GM19372 (cell line): ENCODE results near the gene BORCS6.
A peak's percentile ranks its signal among the peaks of the same experiment; 100 is the strongest.

Experiments
- ATAC-seq: cut with Tn5 transposase; IDR thresholded peaks from one replicate; pipeline ENCODE4 v1.9.1; 2021; ENCODE audit warnings: mild to moderate bottlenecking, low read depth, moderate library complexity; ENCODE audit not compliant: unreplicated experiment

The BORCS6 gene

DNA sequence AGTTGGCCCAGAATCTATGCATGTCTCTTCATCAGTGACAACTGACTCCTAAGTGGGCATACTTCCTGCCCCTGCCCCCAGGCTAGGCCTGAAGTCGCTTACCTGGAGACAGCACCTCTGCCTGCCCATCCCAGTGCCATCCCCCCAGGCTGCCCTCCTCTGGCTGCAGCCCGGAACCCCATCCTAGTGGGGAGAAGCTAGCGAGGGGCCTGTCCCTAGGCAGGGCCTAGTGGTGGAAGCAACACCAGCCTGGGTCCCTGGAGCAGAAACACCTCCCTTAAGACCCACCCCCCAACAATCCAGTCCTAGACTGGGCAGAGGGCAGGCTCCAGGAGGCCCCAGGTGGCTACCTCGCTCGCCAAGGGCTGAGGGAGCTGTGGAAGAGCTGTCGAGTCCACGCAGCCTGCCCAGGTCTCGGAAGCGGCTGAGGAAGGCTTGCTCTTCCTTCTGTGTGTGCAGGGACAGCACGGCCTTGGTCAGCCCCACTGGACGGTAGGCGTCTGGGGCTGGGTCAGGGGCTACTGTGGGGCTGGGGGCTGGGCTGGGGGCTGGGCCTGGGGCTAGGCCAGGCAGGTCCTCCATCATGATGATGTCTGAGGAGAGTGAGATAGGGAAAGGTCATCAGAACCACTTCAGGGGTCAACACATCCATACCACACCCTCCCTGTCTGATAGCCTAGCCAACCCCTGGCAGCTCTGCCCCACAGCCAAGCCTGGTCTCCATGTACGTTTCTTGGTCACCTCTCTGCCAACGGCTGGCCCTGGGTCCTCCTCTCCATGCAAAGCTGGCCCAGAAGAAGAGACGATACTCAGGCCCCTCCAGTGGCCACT lies 45.4 kb downstream of the BORCS6 start:
- ATAC-seq = no peak

- no peak for ATAC-seq
Observed at GRCh38 chr17:8143581-8144400, 46.2 kb downstream of the BORCS6 start.

GRCh38 chr17:8142887-8143580 lies 46.9 kb downstream of the BORCS6 start:
- no peak for ATAC-seq

GRCh38 chr17:8142158-8142886 lies 47.7 kb downstream of the BORCS6 start:
- no peak for ATAC-seq

DNA sequence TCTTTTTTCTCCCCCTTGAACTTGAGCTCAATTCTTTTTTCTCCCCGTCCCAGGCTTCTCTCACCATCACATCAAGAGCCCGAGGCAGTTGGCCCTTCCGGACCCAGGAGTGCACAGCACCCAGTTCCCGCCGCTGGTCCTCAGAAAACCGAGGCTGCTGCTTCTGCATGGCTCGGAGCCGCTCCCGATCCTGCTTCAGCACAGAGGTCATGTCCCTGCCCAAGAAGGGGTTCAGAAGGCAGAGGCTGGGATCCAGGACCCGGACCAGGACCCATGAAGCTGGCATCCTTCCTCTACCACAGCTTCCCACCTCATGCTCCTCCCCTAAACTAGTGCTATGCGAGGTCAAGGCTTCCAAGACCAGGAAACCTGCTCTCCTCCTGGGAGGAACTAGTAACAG lies 48.2 kb downstream of the BORCS6 start:
- no peak for ATAC-seq

GRCh38 chr17:8141045-8141444 lies 48.9 kb downstream of the BORCS6 start:
- ATAC-seq = no peak

DNA sequence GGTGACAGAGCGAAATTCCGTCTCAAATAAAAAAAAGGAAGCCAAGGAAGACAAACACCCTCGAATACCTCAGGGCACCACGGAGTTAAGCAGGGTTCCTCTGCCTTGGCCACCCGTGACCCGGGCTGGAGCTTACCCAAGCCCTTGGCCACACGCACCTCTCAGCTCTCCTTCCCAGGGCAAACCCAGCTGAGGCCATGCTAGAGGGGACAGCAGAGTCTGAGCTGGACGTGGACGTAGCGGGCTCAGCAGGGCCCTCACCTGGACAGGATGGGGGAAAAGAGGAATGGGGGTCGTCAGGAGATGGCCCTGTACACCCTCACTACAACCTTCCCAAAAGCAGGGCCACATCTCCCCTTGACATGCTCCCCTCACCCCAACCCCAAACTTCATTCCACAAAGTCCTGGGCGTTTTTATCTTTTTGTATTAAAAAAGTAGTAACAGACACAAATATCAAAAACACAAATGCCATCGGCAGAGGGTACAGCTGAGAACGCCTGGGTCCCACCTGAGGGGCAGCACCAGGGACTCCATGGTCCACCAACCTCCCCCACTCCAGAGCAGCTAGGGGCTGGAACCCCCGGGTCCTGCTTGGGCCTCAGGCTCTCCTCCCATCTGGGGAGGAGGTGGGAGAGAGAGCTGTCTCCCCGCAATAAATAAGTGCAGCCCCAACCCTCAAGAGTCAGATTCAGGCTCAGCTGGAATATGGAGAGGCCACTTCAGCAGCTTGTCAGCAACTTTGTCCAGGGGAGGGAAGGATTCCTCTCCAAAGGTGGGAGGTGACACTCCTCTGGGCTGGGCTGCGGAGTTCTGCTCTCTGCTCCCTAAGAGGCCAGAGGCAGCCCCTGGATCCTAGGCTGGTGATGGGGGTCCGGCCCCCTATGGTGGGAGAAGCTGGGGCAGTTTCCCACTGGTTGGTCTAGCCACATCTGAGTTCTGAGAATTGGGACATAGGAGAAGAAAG lies 49.6 kb downstream of the BORCS6 start:
- no peak for ATAC-seq

GRCh38 chr17:8138672-8139371 lies 51.2 kb downstream of the BORCS6 start:
- ATAC-seq = peak; percentile 93

- no peak for ATAC-seq
Observed at GRCh38 chr17:8138374-8138671, 51.7 kb downstream of the BORCS6 start.
